DMS153 treated with DMSO at 0.1 percent for 48 hours (cell line): Measurements from ENCODE around the gene BCL2L11.

Experiments
- DNase-seq: peaks from one replicate; lab custom pipeline; 2025; ENCODE audit not compliant: unreplicated experiment; lab: John Stamatoyannopoulos, UW

Gene BCL2L11

DNA sequence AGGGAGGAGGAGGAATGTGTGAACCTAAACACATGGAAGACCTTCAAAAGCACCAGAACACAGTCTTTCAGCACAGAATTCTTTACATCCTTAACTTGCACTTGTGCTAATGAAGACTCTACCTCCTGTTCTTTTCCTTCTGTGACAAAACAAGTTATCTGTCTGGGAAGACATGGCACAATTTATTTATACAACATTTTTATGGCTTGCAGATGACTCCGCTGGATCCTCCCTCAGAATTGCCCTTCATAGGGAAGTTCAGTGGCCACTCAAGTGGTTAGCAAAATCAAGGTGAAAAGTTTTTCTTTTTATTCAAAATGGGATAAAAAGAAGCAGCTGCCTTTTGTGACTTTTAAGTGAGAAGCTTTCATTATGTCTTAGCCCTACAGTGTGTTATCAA is 21.4 kb downstream of the BCL2L11 start:
- DNase-seq: no peak

DNA sequence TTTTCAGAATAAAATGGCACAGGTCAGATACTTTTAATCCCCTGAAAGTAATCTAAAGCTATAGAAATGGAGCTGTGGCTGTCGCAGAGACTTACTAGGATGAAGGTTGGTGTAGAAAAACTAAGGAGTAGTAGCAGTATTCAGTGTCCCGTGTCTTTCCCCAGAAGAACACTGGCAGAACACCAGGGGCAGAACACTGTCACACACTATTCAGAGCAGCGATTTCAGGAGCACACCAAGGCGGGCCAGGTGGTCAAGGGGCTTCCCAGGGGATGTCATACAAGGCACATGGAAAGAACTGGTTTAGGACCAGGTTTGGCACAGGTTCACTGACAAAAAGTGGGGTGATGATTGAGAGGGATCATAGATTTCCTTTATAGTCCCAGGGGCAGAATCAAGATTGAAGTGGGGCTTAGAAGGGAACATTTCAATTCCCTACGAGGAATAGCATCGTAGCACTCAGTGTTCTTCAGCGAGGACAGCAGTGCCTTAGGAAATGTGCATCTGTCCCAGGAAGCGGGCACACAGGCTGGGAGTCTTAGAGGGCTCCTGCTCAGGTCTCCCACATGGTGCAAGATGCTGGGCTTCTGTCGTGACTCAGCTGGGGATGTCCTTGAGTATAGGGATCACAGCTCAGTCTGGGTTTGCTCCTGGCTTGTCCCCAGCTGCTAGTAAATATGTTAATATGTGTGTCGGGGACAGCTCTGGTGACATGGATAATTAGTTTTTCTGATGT is 22.6 kb downstream of the BCL2L11 start:
- no peak for DNase-seq

DNA sequence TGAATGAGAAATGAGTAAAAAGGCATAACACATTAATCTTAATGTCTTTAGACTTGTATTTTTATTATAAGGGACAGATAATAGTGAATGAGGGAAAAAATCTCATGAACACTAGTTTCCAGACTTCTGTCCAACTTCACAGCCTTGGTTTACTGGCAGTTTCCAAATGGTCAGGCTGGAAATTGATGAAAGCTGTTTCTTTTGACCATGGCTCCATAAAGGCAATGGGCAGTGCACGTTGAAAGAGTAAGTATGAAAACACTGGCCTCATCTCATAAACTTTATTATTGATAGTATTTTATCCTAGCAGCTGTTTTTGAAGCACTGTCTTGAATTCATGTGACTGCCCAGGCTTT is 23.1 kb downstream of the BCL2L11 start:
- DNase-seq: no peak

DNA sequence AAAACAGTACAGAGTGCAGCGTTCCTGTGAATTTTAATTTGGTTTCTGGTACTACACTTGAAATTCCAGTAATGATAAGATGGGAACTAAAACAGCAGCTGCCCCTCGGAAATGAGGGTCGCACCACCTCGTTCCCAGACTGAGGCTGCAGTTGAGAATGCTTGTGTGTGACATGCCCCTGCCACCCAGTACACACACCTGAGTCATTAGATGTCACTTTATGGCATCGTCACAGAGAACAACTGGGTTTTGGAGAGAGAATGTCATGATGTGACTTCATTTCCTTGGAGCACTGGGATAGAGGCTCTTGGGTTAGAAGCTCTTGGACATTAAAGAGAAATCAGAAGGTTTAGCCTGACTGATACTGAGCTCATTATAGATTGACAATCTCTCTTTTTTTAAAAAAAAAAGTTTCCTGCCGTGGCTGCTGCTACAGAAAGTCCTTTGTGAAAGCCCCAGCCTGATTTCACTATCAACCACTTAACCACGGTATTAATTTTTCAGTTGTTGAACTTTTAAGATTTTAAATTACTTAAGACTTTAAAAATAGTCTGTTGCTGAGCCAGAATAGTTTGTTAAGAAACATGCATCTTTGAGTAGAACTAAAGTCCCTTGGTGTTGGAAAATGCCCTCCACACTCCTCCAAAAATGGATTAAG is 24.5 kb downstream of the BCL2L11 start:
- DNase-seq: no peak

DNA sequence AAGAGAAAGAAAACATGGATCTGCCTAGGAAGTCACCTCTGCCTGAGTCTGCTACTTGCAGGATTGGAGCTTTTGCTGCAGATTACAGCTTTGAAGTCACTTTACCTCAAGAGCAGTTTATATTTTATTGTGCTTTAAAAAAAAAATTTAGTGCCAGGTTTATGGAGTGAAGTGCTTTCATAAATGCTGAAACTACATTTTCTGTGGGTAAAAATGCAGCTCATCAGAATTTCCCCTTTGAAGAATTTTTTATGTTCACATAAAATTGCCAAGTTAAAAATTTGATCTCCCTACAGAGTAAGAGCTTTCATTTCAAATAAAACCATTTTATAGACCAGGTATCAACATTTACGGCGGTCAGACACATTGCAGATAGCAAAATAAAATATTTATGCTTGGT is 25.2 kb downstream of the BCL2L11 start:
- DNase-seq: no peak

DNA sequence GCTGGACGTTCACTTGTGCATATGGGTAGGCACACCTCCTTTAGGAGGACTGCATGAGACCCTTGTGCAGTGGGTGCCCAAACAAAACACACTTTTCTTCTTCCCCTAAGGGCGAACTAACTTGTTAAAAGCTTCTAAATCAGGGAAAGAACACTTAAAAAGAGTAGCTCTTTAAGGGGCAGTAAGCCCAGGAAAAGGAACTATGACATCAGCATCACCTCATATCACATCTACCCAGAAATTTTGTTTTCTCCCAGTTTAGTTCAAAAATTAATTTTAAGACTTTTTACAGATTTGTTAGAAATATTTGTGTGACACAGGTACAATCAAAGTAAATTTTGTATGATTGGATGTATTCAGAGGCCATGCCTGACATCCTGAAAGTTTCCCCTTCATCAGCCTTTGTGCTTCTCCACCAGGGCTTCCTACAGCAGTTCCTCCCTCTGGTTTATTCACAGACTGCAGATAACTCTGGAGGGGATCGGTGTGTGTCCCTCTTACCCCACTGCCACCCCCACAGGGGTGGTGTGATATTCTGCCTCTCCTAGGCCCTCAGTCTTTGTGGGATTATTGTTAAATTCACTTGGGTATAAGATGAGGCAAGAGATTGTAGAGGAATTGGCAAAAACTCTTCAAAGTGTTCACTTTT is 27.6 kb downstream of the BCL2L11 start:
- no peak for DNase-seq

DNA sequence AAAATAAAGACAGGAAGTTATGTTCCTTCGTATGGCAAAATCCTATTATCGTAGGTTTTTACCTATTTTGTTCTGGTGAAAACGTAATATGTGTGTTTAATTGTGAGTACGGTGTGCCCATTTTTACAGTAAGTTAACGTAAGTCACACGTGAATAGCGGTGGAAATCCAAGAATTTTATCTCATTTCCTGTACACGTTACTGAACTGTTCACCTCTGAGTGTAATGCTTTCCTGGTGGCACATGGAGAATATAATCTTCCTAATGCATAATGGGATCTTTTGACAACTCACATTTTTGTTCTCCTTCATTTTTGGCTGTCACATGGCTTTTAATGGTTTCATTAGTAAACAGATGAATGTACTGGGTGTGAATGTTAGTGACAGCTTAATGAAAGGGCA is 28.2 kb downstream of the BCL2L11 start:
- no peak for DNase-seq

DNA sequence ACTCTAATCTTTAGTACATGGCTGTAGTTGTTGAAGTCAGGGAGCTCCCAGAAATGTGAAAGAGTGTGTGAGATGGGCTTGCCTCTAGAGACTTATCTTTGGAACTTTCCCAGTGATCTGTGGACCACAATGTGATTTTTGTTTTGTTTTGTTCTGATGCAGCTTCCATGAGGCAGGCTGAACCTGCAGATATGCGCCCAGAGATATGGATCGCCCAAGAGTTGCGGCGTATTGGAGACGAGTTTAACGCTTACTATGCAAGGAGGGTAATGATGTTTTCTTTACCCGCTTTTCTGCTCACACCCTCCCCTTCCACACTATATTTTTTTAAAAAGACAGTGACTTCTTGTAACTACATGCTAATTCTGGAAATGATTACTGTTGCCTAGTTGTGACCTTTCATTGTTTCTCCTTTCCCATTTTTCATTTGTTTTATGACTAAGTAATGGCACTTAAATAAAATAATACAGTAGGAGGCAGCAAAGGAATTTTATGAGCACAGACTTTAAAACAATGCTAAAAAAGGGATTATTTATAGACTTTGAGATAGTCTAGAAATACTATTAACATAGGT is 29.3 kb downstream of the BCL2L11 start:
- no peak for DNase-seq

DNA sequence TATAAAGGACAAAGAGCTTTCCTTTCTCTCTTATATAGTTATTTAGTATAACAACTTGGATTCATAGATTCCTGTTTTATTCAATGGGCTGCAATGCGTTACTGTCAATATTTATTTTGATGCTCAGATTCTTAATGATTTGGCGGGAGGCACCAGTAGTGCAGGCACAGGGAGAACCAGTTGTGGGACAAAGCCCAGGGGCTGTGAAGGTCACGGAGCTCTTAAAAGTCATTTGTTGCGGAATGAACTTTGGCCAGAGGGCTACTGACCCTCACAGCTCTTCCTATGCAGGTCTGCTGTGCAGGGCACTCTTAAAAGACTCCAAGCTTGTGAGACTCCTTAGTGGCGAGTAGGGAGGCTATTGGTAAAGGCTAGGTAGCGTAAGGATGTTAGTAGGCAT is 34.0 kb downstream of the BCL2L11 start:
- DNase-seq: no peak

DNA sequence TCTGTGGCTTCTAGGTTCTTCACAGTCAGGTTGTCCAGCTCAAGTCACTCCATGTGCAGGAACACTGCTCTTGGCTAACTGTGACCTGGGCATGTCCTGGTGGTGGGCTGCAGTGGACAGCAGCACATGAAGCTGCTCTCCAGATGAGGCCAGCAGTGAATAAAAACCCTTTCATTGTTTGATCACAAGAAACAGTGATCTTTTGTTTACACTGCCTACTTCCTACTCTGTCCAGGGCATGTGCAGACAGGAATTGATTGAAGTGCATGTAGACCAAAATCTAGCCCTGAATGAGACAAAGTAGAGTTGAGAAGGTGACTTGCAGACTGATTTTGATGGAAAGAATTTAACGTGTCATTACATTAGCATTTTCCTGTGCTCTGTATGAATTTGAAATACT is 34.9 kb downstream of the BCL2L11 start:
- DNase-seq: peak; percentile 34

DNA sequence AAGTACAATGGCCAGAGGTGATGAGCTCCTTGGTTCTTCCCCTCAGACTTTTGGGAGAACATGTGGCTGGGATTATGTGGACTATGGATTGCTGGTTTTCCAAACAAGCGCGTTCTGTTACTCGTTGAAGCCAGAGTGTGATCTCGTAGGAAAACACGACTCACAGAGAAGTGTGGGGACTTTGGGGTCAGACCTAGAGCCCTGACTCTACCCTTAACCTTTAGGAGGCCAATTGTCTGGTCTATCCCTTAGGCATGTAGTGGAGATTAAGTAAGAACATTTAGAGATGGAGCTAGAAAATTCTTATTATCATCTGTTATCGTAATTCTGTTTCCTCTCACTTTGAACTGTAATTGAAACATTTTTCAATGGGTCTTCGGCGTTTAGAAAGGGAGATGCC is 35.8 kb downstream of the BCL2L11 start:
- no peak for DNase-seq

DNA sequence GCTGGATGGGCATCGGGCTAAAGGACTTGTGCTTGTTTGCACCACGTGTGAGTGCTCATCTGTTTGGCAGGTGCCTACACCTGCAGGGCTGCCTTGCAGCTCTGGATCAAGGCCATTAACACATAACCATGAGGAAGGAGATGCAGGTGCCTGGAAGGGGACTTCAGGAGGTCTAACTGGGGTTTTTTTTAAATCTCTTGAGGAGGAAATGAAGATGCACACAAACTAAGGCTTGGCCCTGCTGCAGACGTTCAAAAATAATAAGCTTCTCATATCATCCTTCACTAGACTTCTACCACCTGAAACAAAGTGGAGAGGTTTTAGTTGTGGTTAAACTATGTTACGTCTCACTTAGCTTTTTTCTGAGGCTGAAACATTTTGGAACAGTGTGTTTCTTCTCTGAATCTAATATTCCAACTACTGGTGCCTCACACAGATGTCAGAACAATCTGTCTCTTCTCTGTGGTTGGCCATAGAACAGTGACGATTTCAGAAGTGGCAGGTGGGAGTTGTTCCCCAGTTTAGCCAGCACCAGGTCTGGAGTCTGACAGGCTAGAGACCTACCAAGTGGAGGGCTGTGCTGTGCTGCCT is 36.5 kb downstream of the BCL2L11 start:
- peak; percentile 23 for DNase-seq

DNA sequence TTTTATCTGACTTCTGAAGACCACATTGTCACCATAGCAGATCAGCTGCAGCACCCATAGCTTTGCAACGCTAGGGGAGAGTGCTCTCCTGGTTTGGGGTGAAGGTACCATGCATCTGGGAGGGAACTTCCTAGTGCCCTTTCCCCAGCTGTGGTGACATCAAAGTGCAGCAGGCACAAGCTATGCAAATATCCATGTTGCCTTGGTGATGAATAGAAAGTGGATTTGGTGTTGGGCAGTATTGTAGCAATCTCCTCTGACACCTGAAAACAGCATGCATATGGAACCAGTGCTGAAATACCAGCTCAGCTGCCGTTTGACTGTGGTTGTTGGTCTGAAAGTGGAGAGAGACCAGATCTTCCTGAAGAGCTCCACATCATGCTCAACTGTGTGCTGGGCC is 37.1 kb downstream of the BCL2L11 start:
- no peak for DNase-seq

DNA sequence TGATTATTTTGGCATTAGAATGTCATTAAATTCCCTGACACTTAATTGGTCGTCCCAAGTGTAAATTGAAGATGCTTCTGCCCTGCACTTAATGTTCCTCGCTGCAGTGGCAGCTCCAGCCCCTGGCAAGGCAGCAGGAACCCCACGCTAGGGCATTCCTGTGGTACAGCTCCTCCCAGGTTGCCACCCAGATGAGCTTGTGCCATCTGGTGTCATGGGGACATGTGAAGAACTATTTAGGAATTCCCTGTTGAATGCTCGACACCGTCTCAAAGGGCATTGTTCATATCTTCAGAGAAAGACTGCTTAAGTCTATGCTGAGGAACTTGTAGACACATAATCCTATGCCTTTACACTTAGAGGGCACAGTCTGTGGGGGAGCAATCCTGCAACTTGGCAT is 38.9 kb downstream of the BCL2L11 start:
- DNase-seq: no peak

DNA sequence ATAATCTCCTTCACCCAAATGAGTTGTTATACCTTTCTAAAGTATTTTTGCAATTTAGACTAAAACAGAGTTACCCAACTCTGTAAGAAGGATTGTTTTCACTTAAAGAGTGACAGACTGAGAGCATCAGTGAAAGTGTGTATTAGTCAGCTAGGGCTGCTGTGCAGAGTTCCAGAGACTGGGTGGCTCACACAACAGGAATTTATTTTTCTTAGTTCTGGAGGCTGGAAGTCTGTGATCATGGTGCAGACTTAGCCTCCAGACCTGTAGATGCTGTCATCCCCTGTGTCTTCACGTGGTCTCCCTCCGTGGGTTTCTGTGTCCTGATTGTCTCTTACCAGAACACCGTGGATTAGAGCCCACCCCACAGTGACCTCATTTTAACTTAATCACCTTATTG is 40.0 kb downstream of the BCL2L11 start:
- DNase-seq: no peak

DNA sequence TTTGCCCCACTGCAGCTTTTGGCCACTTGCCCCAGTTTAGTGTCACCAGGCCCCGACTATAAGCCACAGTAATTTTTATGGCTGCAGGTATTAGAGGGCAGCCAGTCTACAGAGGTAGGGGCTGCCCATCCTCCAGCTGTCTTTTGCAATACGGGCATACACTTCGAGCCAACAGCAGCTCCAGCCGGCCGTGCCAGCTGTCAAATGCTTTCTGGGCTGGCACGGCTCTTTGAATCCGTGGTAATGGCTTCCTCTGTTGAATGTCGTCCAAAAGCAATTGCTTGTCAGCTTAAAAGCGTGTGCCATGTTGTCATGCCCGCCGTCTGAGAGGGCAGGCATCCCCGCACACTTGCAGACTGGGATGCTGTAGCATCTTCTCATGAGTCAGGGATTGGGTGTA is 41.3 kb downstream of the BCL2L11 start:
- DNase-seq: no peak

DNA sequence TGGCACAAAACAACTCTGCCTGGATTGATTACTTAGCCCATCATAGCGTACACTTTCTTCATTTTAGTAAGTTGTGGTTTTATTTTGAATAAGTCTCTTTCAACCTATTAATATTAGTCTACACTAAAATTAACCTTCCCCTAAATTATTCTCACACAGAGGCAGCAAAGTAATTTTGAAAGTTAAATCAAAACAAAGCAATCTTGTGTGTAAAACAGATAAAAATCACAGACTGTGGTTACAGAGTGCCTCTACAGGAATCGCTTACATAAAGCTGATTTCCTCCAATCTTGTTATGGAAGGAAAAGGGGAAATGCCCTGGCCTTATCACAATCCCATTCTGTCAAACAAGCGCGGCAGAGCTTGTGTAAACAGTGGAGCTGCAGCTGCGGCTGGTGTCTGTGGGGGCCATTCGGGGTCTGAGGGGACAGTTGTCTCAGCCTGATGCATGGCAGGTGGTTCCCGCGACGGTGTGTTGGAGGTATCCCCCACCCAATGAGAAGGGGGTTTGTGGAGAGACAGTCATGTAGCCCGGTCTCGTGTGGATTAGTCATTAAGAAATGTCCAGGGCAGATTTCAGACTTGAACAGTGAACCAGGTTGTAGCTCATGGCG is 42.1 kb downstream of the BCL2L11 start:
- no peak for DNase-seq

DNA sequence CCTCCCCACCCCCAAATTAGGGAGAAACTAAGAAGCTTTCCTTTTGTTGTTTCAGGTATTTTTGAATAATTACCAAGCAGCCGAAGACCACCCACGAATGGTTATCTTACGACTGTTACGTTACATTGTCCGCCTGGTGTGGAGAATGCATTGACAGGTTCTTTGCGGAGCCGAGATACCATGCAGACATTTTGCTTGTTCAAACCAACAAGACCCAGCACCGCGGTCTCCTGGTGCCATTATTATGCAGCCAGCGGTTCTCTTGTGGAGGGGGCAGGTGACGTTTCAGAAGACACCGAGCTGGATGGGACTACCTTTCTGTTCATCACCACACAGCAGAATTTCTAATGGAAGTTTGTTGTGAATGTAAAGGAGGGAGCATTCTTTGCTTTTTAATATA is 43.4 kb downstream of the BCL2L11 start:
- no peak for DNase-seq

DNA sequence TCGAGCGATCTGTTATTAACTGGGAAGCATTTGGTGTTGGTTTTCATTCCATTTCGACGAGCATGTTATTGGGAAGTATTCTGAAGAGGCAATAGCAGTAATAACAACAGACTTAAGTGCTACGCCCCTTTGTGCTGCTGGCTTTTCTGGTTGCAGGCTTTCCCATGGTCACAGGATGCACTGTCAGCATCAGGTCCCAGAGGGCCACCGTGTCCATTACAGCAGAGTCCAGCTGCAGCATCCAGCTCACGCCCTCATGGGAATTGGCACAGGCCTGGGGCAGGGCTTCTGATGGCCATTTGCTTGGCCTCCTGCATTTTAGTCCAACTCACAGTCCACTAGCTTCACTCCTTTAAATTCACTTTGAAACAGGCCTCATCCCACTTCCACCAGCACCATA is 44.4 kb downstream of the BCL2L11 start:
- DNase-seq: no peak

DNA sequence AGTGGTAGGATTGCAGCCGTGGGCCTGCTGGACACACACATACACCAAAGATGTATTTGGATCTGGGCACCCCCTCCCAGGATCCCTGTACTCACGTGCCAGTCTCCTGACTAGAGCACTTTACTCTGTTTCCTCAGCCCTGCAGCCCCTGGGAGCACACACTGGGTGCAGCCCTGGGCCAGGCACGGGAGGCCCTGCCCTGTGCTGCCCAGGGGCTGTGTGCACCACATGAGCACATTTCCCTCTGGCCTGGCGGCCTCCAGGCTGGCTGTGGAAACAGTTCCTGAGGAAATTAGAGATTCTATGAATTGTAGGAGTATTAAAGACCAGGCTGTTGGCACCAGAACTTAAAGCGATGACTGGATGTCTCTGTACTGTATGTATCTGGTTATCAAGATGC is 45.4 kb downstream of the BCL2L11 start:
- no peak for DNase-seq

DNA sequence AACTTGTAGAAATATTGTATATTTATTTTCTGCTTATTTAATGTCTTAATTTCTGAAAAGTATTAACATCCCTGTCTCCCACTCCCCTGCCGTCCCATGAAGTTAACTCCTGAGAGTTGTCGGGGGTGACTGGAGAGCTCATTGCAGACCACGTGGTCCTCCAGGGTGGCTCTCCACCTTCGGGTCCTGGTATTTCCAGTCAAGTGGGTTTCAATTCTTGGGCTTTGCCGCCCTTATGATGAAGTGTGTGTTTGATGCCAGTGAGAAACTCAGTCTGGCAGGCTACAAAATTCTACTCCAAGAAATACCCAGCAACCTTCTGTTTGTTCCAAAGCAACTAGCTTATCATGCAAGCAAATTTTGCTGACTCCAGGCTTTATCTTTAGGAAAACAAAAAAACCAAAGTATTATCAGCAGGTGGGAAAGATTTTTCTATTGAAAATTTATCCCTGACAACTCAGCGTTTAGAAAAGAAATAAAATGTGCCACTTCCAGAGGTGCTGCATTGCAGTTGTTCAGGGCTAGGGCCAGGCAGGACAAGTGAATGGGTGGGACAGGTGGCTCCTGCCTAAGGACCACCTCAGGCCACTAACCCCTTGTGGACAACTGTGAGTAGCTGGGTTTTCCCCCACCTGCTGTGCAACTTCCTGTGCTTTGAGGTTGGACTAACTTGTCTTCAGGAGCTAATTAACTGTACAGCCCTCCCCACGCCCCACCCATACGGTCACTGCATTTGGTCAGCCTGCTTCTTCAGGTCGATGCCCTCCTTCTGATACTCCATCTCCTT is 46.6 kb downstream of the BCL2L11 start:
- DNase-seq: no peak
